ENCODE results near the gene ADAM29. TPM values are rescaled to one million over a fixed set of nuclear protein-coding genes. Genes with fewer than 3 reads are reported as not detected.
"Not testable (repeated sequence)": the region's sequence is repeated elsewhere in the genome, so short reads cannot be mapped to it uniquely, and the experiment has no call there.

ADAM29 gene
- total and polyA plus RNA-seq, 2 donors (not counting 1 experiment from before 2014, with no cell fraction given), result not detected

DNA sequence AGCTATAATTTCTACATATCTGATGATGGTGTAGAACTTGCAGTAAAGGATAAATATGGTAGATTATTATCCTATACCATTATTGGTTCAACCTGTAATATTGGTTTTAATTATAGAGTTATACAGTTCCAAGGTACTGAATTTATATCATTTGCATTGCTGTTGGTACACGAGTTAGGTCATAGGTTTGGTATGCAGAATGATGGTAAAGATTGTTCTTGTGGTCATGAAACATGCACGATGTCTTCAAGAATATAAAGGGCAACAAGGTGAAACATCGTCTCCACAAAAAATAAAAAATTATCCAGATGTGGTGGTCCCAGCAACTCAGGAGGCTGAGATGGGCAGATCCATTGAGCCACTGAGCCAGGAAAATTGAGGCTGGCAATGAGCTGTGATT, 99.6 kb downstream of the ADAM29 start:
- no peak for TF ChIP-seq EZH2 (IDR thresholded peaks at IDR 0.05; ENCODE audit: borderline replicate concordance, insufficient read depth, low read depth, low read length, poor library complexity, severe bottlenecking)
- TF ChIP-seq, protein P1, sequence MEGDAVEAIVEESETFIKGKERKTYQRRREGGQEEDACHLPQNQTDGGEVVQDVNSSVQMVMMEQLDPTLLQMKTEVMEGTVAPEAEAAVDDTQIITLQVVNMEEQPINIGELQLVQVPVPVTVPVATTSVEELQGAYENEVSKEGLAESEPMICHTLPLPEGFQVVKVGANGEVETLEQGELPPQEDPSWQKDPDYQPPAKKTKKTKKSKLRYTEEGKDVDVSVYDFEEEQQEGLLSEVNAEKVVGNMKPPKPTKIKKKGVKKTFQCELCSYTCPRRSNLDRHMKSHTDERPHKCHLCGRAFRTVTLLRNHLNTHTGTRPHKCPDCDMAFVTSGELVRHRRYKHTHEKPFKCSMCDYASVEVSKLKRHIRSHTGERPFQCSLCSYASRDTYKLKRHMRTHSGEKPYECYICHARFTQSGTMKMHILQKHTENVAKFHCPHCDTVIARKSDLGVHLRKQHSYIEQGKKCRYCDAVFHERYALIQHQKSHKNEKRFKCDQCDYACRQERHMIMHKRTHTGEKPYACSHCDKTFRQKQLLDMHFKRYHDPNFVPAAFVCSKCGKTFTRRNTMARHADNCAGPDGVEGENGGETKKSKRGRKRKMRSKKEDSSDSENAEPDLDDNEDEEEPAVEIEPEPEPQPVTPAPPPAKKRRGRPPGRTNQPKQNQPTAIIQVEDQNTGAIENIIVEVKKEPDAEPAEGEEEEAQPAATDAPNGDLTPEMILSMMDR (IDR thresholded peaks at IDR 0.05), result no peak
- Histone ChIP-seq H3K9ac (ENCODE audit: low read length) (no peak overlapping the region), H3K4me3 (ENCODE audit: control extremely low read depth in 1 of 5, extremely low read depth in 1 of 5, insufficient read depth in 1 of 5, low read depth in 2 of 5, low read length in 4 of 5) (no peak overlapping the region), H3K36me3 (replicated peaks in 1 of 2; ENCODE audit: control extremely low read depth in 1 of 2, control insufficient read depth in 1 of 2, extremely low read depth in 1 of 2, insufficient read depth in 2 of 2, low read length in 1 of 2) (no peaks in the 10 kb centered on the region), H3K27ac (ENCODE audit: low read length in 2 of 2) (no peak overlapping the region), H3K27me3 (replicated peaks in 1 of 4; ENCODE audit: control extremely low read depth in 1 of 4, control insufficient read depth in 3 of 4, insufficient read depth in 4 of 4, low read length in 3 of 4) (no peaks in the 10 kb centered on the region), H4K20me1 (ENCODE audit: control insufficient read depth, insufficient read depth, low read length, poor library complexity, severe bottlenecking) (no peaks in the 10 kb centered on the region), H3K9me3 (ENCODE audit: control extremely low read depth in 1 of 3, control insufficient read depth in 2 of 3, insufficient read depth in 1 of 3, low read length in 2 of 3) (peaks cover 0 to 4% (median 0%) of the 10 kb centered on the region in 3 donors), H3K4me1 (ENCODE audit: control insufficient read depth in 2 of 2, insufficient read depth in 2 of 2, low read length in 2 of 2) (no peaks in the 10 kb centered on the region), H2AFZ (ENCODE audit: insufficient read depth, low read depth, low read length, poor library complexity, severe bottlenecking) (no peak overlapping the region), H3K79me2 (ENCODE audit: control insufficient read depth, insufficient read depth, low read length) (no peaks in the 10 kb centered on the region), H3K4me2 (replicated peaks; ENCODE audit: low read depth, low read length, poor library complexity, severe bottlenecking) (no peak overlapping the region)
- POLR2A ChIA-PET, result no interaction called here
- WGBS (ENCODE audit: insufficient coverage), result no CpG with 5 or more reads among the region's 3 CpGs
- ATAC-seq (ENCODE audit: low read depth) (no peak), DNase-seq (no peak)
- no peaks in the 10 kb centered on the region for H3K27me3 Mint-ChIP-seq
- H3K4me1 Mint-ChIP-seq, result peaks cover 2% of the 10 kb centered on the region
- H3K4me3 Mint-ChIP-seq, result no peak overlapping the region
- no peak overlapping the region for H3K27ac Mint-ChIP-seq
- CTCF ChIA-PET, result interaction anchor here (0.5 kb wide), 1 partner anchor 519 kb away, joined by 3 read pairs; no protein-coding TSS in a partner anchor
- peaks cover 5% of the 10 kb centered on the region for H3K9me3 Mint-ChIP-seq (ENCODE audit: insufficient read depth)
- intact Hi-C loops (cut with micrococcal nuclease), result no loop called here

DNA sequence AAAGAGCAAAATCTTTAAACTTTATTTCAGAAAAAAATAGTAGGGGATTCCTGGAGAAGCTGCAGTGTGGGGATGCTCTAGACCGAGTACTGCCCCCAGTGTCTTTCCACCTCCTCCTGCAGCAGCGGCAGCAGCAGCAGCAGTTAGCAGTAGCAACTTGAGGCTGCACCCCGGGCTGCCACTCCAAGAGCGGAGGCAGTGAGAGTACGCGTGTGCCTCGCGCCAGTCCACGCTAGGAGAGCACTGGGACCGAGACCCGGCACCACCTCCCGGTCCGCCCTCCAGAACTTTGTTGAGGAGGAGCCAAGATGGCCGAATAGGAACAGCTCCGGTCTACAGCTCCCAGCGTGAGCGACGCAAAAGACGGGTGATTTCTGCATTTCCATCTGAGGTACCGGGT, 101.3 kb downstream of the ADAM29 start:
- H3K4me1 Mint-ChIP-seq; H3K27ac Mint-ChIP-seq; H4K20me1 ChIP-seq (ENCODE audit: control insufficient read depth, insufficient read depth, low read length, poor library complexity, severe bottlenecking); CTCF ChIA-PET; H3K27me3 Mint-ChIP-seq; H3K9me3 Mint-ChIP-seq (ENCODE audit: insufficient read depth); H3K79me2 ChIP-seq (ENCODE audit: control insufficient read depth, insufficient read depth, low read length); H2AFZ ChIP-seq (ENCODE audit: insufficient read depth, low read depth, low read length, poor library complexity, severe bottlenecking); H3K27me3 ChIP-seq (replicated peaks in 1 of 4; ENCODE audit: control extremely low read depth in 1 of 4, control insufficient read depth in 3 of 4, insufficient read depth in 4 of 4, low read length in 3 of 4); H3K4me3 Mint-ChIP-seq; H3K27ac ChIP-seq (ENCODE audit: low read length in 2 of 2); H3K9ac ChIP-seq (ENCODE audit: low read length); POLR2A ChIA-PET; H3K36me3 ChIP-seq (replicated peaks in 1 of 2; ENCODE audit: control extremely low read depth in 1 of 2, control insufficient read depth in 1 of 2, extremely low read depth in 1 of 2, insufficient read depth in 2 of 2, low read length in 1 of 2); H3K9me3 ChIP-seq (ENCODE audit: control extremely low read depth in 1 of 3, control insufficient read depth in 2 of 3, insufficient read depth in 1 of 3, low read length in 2 of 3); DNase-seq; intact Hi-C loops (cut with micrococcal nuclease); ATAC-seq (ENCODE audit: low read depth); H3K4me1 ChIP-seq (ENCODE audit: control insufficient read depth in 2 of 2, insufficient read depth in 2 of 2, low read length in 2 of 2); H3K4me3 ChIP-seq (ENCODE audit: control extremely low read depth in 1 of 5, extremely low read depth in 1 of 5, insufficient read depth in 1 of 5, low read depth in 2 of 5, low read length in 4 of 5); H3K4me2 ChIP-seq (replicated peaks; ENCODE audit: low read depth, low read length, poor library complexity, severe bottlenecking): not testable (repeated sequence)
- WGBS (ENCODE audit: insufficient coverage), result 94% methylated on average over 19 of the region's 20 CpGs

Small RNAs within 50 kb of the gene (small RNA-seq; reads per million reads assigned to genes)
- not detected for gene AC105914.1 (ENCODE audit: insufficient read length, low read depth, low replicate concordance)

Other genes starting within 250 kb of the ADAM29 start
- 0.12 and 0.22 TPM in 2 replicates for gene GLRA3, start 89.1 kb upstream of the ADAM29 start, total RNA-seq
- 0.06 and 0.30 TPM in 2 replicates for gene GLRA3, start 89.1 kb upstream of the ADAM29 start, polyA plus RNA-seq